Right cardiac atrium (tissue), 5 donors: ENCODE measurements around the gene MAMSTR. TPM values are rescaled to one million over a fixed set of nuclear protein-coding genes. Genes with fewer than 3 reads are reported as not detected.

Experiments
- ATAC-seq, 2 donors: fragments of 200-7000 bp; cut with Tn5 transposase; one replicate each; pipeline versions ENCODE4 v1.8.0 to v1.9.1; 2020; ENCODE audit warnings: moderate library complexity in 2 of 2, mild to moderate bottlenecking in 1 of 2
- DNase-seq, 3 donors: peaks; one replicate each; pipeline ENCODE4 v3.0.0-alpha.2; 2020
- H3K27ac ChIP-seq: one replicate; pipeline ENCODE4 v1.5.1; 2013; ENCODE audit warnings: mild to moderate bottlenecking, low read length, control low read depth, moderate library complexity
- H3K27me3 ChIP-seq: one replicate; pipeline ENCODE4 v1.6.1; 2013; ENCODE audit not compliant: control insufficient read depth, insufficient read depth
- H3K4me1 ChIP-seq: one replicate; pipeline ENCODE4 v1.6.1; 2013; ENCODE audit warnings: low read length; ENCODE audit not compliant: control insufficient read depth, insufficient read depth
- H3K4me3 ChIP-seq: one replicate; pipeline ENCODE4 v1.5.1; 2013; ENCODE audit warnings: low read length, control low read depth
- H3K9me3 ChIP-seq: one replicate; pipeline ENCODE4 v1.6.1; 2013; ENCODE audit warnings: low read length; ENCODE audit not compliant: control insufficient read depth
- WGBS: extraction: QIAGEN DNeasy Blood & Tissue Kit; methylation state at CpG from one replicate; pipeline ENCODE4 v1.1.7; 2013; 5-methylcytosine and 5-hydroxymethylcytosine counted together
- intact Hi-C, 4 donors: fragments of 100-400 bp; cut with DNase I; formaldehyde crosslinking; loops; one replicate each; pipeline versions ENCODE4 v1.11.0 to v1.14.0; 2022 to 2023
- polyA plus RNA-seq: library from polyadenylated mRNA; stranded (reverse); fragments of 200-250 nt; gene quantifications from one replicate; pipeline ENCODE4 v1.2.3, GENCODE V29; 2013
- total RNA-seq, 4 donors: library from RNA; stranded (reverse); fragmentation: NEBNext Ultra II Directional; extraction: Animal tissue kit (Norgen Biotek cat#: 25700); gene quantifications; one replicate each; pipeline ENCODE4 v1.2.1, GENCODE V29; 2021
- donor health status: healthy with polysubstance abuse.
- donor health status: DM: no; HTN: yes; CAD: no.
- donor health status: DM: no; HTN: no; CAD: no.
- donor health status: DM: no; HTN: yes; CAD: no; lungs with severe emphysema.
- donor health status: DM: yes; HTN: yes; CAD: no.

MAMSTR gene
- total and polyA plus RNA-seq, 5 donors, result 1.6 to 5.7 (median 4.0) TPM

- ATAC-seq, result no peak
- H3K4me3 ChIP-seq, result no peak within 1 kb of the TSS
- intact Hi-C loops, result no loop called here
- no peaks in the 10 kb centered on the region for H3K9me3 ChIP-seq
- no peak for DNase-seq
- 86% methylated on average over 4 of the region's 4 CpGs for WGBS
- no peaks in the 10 kb centered on the region for H3K27me3 ChIP-seq
- no peak within 1 kb of the TSS for H3K27ac ChIP-seq
- no peaks in the 10 kb centered on the region for H3K4me1 ChIP-seq
These were observed 35.6 kb upstream of the MAMSTR start, which contains the start of gene FGF21 for GRCh38 chr19:48755084-48755641. TSS of gene FGF21 (plus strand) at chr19:48755524. CDS start at chr19:48756237, 713 bp downstream.

GRCh38 chr19:48752496-48753365 lies 33.2 kb upstream of the MAMSTR start, which contains the start of gene FUT1:
TSS of gene FUT1 (minus strand) at chr19:48752641. CDS start at chr19:48751281, 1,360 bp downstream.
- intact Hi-C loops, result no loop called here
- ATAC-seq, result peak; percentile 89 to 93
- no peaks in the 10 kb centered on the region for H3K27me3 ChIP-seq
- H3K4me3 ChIP-seq, result peak within 1 kb of the TSS; percentile 45
- no peaks in the 10 kb centered on the region for H3K4me1 ChIP-seq
- no peaks in the 10 kb centered on the region for H3K9me3 ChIP-seq
- H3K27ac ChIP-seq, result peak within 1 kb of the TSS; percentile 78
- peak; percentile 81 to 91 (median 89) for DNase-seq
- WGBS, result 2% methylated on average over 73 of the region's 73 CpGs

- Histone ChIP-seq H3K4me3 (peak overlapping the region; percentile 45), H3K27me3 (no peaks in the 10 kb centered on the region), H3K27ac (peak overlapping the region; percentile 78), H3K4me1 (no peaks in the 10 kb centered on the region), H3K9me3 (no peaks in the 10 kb centered on the region)
- intact Hi-C loops, result no loop called here
- 26% methylated on average over 20 of the region's 20 CpGs for WGBS
- ATAC-seq (no peak), DNase-seq (no peak)
These were observed 32.4 kb upstream of the MAMSTR start for GRCh38 chr19:48751845-48752495.

GRCh38 chr19:48750771-48751504 lies 31.4 kb upstream of the MAMSTR start:
- 84% methylated on average over 29 of the region's 29 CpGs for WGBS

GRCh38 chr19:48750351-48750750 lies 30.8 kb upstream of the MAMSTR start:
- intact Hi-C loops, result no loop called here
- Histone ChIP-seq H3K4me3 (no peak overlapping the region), H3K4me1 (no peaks in the 10 kb centered on the region), H3K27me3 (no peaks in the 10 kb centered on the region), H3K27ac (no peak overlapping the region), H3K9me3 (no peaks in the 10 kb centered on the region)
- DNase-seq (no peak), ATAC-seq (no peak)
- WGBS, result 94% methylated on average over 31 of the region's 31 CpGs

More at GRCh38 chr19:48750771-48751504, 31.4 kb upstream of the MAMSTR start:
- H3K9me3 ChIP-seq, result no peaks in the 10 kb centered on the region
- no peaks in the 10 kb centered on the region for H3K4me1 ChIP-seq
- H3K27me3 ChIP-seq, result no peaks in the 10 kb centered on the region
- intact Hi-C loops, result no loop called here
- no peak for ATAC-seq
- peak in 1 of 3 donors; percentile 57 for DNase-seq
- H3K4me3 ChIP-seq, result no peak overlapping the region
- H3K27ac ChIP-seq, result no peak overlapping the region

GRCh38 chr19:48749571-48750198 lies 30.2 kb upstream of the MAMSTR start:
- no peaks in the 10 kb centered on the region for H3K27me3 ChIP-seq
- no peaks in the 10 kb centered on the region for H3K9me3 ChIP-seq
- WGBS, result 83% methylated on average over 4 of the region's 4 CpGs
- ATAC-seq, result no peak
- intact Hi-C loops, result no loop called here
- DNase-seq, result no peak
- no peaks in the 10 kb centered on the region for H3K4me1 ChIP-seq
- no peak overlapping the region for H3K27ac ChIP-seq
- H3K4me3 ChIP-seq, result no peak overlapping the region

GRCh38 chr19:48746738-48747575 lies 27.4 kb upstream of the MAMSTR start, which contains the start of gene IZUMO1:
TSS of gene IZUMO1 (minus strand) at chr19:48746909. CDS start at chr19:48745859, 1,050 bp downstream.
- intact Hi-C loops, result no loop called here
- peak; percentile 90 to 93 (median 93) for DNase-seq
- peak within 1 kb of the TSS; percentile 39 for H3K4me3 ChIP-seq
- H3K27ac ChIP-seq, result peak within 1 kb of the TSS; percentile 73
- no peaks in the 10 kb centered on the region for H3K27me3 ChIP-seq
- no peaks in the 10 kb centered on the region for H3K9me3 ChIP-seq
- 5% methylated on average over 31 of the region's 31 CpGs for WGBS
- ATAC-seq, result peak; percentile 80 to 81
- no peaks in the 10 kb centered on the region for H3K4me1 ChIP-seq

GRCh38 chr19:48746110-48746509 lies 26.6 kb upstream of the MAMSTR start:
- no peak for DNase-seq
- no peak for ATAC-seq
- Histone ChIP-seq H3K4me3 (no peak overlapping the region), H3K27me3 (no peaks in the 10 kb centered on the region), H3K9me3 (no peaks in the 10 kb centered on the region), H3K27ac (no peak overlapping the region), H3K4me1 (no peaks in the 10 kb centered on the region)
- intact Hi-C loops, result no loop called here
- whole genome bisulfite sequencing, result 70% methylated on average over 8 of the region's 8 CpGs

GRCh38 chr19:48745208-48745995 lies 25.9 kb upstream of the MAMSTR start:
- no peaks in the 10 kb centered on the region for H3K27me3 ChIP-seq
- H3K4me1 ChIP-seq, result no peaks in the 10 kb centered on the region
- H3K9me3 ChIP-seq, result no peaks in the 10 kb centered on the region
- no peak overlapping the region for H3K27ac ChIP-seq
- intact Hi-C loops, result no loop called here
- H3K4me3 ChIP-seq, result no peak overlapping the region
- DNase-seq (peak; percentile 52 to 73 (median 71)), ATAC-seq (peak in 1 of 2 donors; percentile 10)
- 33% methylated on average over 33 of the region's 33 CpGs for WGBS
